PFSK-1 (cell line): Measurements from ENCODE around the gene SAMD8.

Experiments
- POLR2AphosphoS5 ChIP-seq: IDR thresholded peaks from 2 replicates; pipeline ENCODE4 v1.6.1; 2012; ENCODE audit warnings: low read depth, mild to moderate bottlenecking, control low read depth, low read length, moderate library complexity
- SIN3A ChIP-seq: IDR thresholded peaks from 2 replicates; pipeline ENCODE4 v1.6.1; 2012; ENCODE audit warnings: mild to moderate bottlenecking, low read length, moderate library complexity, borderline replicate concordance; ENCODE audit not compliant: insufficient read depth
- TAF1 ChIP-seq: IDR thresholded peaks from 2 replicates; pipeline ENCODE4 v1.6.1; 2012; ENCODE audit warnings: low read length, control low read depth, borderline replicate concordance; ENCODE audit not compliant: insufficient read depth

DNA sequence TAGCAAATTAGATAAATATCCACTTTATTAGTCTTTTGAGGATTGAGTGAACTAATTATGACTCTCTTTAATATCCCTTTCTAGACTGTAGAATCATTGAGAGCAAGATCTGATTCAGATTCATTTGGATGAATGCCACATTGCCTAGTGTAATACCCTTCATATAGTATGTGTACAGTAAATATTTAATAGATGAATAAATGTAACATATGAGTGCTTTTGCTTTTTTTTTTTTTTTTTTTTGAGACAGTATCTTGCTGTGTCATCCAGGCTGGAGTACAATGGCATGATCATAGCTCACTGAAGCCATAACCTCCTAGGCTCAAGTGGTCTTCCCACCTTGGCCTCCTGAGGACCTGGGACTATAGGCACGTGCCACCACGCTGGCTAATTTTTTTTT, 14.8 kb downstream of the SAMD8 start:
- TF ChIP-seq POLR2AphosphoS5 (no peak), SIN3A (no peak), TAF1 (no peak)
